Muscle of back (tissue), 11 donors: ENCODE measurements around the gene DAP. TPM values are rescaled to one million over a fixed set of nuclear protein-coding genes. Genes with fewer than 3 reads are reported as not detected.
A peak's percentile ranks its signal among the peaks of the same experiment; 100 is the strongest.

Experiments
- DNase-seq, 3 donors: peaks; one replicate each; pipeline versions ENCODE4 v3.0.0 to v3.0.0-alpha.2; 2013
- polyA plus RNA-seq, 10 donors: library from polyadenylated mRNA; unstranded; fragments of 120-200 nt; gene quantifications; one replicate each; pipeline ENCODE4 v1.2.1, GENCODE V29; 2013; ENCODE audit not compliant: insufficient read length in 10 of 10

Gene DAP
- polyA plus RNA-seq, 10 donors, result 42.7 to 75.7 (median 58.8) TPM

DNA sequence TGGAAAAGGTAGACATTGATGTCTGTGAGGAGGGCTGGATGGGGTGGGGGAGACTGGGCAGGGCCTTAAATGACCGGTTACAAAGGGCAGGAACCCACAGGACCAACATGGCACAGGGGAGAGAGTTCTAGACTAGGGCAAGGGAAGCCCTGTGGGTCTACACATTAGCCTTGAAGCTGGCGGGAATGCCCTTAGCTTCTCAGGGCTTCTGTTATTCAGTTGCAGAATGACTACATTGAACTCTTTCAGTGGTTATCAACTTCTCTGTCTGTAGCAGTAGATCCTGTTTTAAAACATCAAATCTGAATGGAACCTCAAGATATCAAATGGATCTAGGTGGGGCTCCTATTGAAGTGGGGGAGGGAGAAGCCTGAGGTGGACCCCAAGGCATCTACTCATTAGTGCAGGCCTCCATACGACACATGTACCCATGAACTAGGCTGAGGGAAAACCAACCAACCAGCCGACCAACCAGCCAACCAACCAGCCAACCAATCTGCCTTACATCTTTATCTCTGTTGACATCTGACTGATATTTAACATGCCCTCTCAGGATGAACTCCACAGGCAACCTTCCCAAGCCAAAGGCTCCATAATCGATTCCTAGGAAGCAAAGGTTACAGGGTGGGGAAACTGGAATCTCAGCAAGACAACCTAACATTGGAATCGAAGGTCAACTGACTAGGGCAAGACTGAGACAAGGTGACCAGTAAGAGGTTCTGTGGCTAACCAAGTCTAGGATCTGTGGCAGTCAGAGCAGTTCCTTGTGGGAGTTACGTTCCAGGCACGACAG lies 48.3 kb downstream of the DAP start:
- no peak for DNase-seq

DNA sequence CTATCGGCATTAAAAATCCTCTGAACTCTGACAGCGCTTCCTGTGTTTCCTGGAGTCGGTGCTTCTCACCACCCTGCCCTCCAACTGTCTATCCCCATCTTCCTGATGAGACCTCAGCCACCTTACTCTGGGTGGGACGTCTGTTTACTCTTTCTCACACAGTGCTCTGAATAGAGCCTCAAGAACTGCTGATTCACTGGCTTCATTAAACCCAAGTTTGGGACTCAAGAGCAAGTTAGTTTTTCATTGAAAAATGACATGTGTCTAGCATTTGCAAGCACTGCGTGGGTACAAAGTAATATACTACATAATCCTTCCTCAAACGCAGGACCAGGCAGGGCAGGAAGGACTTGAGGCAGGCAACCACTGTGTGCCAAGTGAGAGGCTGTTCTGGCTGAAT lies 49.5 kb downstream of the DAP start:
- DNase-seq, result no peak

DNA sequence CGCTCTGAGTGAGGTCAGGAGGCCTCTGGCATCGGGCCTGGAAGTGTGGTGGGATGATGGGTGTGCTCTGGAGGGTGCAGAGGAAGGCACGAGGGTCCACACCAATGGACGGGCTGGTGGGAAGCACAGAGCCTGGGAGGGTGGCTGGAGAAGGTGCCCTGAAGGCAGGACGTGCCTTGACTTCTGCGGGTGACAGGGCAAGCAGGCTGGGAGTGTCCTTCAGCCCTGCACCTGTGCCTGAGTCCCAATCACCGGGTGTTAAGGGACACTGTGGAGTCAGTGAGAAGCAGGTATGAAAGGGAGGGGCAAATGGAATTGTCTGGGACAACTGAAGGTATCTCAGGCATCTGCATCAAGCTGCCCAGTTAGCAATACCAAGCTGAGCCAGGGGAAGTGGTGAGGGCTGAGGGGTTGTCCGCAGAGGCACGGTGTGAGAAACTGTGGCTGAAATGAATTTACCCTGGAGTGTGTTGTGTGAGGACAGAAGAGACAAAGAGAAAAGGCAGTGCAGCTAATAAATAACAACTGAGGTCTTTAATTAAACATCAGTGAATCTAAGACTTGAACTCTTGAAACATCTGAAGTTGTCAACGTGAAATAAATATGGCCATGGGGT lies 50.4 kb downstream of the DAP start:
- no peak for DNase-seq

DNA sequence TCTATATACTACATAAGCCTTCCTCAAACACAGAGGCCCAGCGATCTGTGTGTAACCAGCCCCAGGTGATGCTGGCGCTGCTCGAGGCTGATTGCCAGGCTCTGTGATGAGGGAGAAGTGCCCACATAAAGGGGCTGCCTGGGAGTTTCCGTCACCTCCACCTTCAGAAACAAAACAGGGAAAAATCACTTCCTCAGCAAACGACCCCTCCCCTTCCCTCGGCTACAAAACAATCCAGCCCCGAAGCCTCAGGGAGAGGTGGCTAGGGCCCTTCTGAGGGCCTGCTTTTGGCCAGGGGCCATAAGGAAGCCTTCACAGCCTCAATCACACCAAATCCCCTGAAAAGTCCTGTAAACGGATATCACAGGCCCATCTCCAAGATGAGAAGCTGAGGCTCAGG lies 51.1 kb downstream of the DAP start:
- no peak for DNase-seq

DNA sequence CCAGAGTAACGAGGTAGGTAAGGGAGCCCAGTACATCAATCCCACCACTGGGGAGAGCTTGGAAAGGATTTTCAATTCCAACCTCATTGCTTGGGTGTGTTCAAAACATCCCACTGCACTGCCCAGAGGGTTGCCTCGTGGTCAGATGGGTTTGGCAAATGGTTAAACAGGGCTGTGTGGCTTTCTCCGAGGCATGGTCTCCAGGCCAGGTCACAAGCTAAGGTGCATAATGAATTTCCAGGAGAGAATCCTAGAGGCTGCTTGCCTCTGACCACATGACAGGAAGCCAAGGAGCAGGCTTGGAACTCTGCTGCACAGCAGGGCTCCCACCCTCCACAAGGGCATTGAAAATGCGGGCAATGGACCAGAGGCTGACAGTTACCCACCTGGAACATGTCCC lies 51.6 kb downstream of the DAP start:
- DNase-seq, result no peak

DNA sequence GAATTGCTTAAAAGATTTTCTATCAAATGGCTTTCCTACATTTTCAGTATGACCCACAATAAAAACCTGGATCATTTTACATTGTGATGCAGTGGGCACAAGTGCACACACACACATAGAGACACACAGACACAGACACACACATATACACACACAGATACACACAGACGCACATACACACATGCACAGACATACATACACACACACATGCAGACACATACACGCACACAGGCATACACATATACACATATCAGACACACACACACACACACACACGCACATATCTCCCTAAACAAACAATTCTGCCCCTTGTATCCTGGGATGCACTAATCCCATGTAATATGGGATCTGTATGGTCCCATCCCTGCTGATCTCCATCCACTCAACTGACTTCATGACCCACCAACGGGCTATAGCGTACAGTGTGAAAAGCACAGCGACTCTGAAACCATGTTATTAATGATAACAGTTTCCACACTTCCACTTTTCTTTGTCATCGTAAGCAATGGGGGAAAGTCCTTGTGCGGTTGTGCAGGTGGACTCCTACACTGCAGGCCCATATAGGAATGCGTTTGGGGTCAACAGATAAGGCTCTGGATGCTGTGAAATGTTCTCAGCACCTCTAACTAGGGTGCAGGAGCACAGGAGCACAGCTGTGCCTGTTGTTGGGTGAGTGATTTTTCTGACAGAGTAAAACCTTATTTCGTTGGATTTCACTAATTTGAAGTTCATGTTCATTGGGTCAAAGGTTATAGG lies 52.7 kb downstream of the DAP start:
- DNase-seq, result no peak

DNA sequence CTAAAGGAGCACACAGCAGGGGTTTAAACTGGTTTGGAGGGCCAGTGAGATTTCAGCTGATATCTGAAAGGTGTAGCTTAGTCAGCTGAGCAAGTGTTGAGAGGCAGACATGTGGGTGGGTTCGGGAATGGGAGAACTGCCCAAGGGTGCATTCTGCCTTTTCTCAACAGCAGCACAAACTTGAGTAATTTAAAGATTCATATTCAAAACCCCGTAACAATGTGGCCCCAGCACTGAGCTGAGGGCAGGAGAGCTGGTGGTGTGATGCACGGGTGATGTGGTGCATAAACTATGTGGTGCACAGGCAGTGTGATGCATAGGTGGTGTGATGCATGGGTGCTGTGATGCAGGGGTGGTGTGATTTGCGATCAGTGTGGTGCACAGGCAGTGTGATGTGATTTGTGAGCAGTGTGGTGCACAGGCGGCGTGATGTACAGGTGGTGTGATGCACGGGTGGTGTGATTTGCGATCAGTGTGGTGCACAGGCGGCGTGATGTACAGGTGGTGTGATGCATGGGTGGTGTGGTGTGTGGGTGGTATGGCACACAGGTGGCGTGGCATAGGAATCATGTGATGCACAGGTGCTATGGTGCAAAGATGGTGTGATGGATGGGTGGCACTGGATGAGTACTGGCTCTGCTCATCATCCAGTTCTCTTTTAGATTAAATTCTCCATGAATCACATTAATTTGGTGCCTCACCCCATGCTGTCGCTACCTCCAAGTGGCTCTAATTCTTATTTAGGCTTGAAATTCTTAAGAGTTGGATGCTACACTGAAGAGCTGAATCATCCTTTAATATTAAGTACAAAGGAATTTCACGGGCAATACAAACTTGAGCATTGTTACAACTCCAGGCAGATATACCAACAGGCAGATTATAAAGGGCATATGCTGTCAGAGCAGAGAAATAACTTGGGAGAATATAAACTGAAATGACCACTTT lies 53.6 kb downstream of the DAP start:
- no peak for DNase-seq

DNA sequence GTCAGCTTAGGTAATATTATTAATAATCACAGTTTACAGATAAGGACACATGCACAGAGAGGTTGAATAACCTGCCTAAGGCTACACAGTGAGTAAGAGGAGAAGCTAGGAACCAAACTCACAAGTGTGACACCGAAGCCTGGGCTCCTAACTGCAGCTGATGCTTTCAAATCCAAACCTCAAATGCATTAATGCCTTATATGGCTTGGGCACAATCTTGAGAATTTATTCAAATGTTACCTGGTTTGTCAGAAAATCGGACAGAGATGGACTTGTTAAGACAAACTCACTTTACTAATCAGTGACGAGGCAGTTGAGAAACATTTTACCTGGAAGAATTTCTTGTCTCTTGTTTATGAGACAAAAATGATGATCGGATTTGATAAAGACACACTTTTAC lies 54.7 kb downstream of the DAP start:
- no peak for DNase-seq

DNA sequence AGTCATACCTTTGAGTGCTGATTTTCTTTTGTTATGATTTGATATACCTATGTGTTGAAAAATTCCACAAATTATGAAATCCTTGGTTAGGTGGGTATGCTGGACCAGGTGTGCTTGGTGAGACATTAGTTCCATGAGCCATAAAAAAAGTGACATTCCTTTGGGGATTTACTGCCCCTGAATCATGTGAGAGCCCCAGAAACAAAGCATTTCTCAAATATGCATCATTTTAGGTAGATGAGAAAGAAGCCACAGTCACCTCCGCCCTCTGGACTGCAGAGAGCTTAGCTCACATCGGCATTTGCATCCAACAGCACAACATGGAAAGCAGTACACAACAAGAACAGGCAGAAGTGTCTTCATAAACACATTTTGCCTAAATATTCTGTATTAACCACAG lies 55.3 kb downstream of the DAP start:
- no peak for DNase-seq

DNA sequence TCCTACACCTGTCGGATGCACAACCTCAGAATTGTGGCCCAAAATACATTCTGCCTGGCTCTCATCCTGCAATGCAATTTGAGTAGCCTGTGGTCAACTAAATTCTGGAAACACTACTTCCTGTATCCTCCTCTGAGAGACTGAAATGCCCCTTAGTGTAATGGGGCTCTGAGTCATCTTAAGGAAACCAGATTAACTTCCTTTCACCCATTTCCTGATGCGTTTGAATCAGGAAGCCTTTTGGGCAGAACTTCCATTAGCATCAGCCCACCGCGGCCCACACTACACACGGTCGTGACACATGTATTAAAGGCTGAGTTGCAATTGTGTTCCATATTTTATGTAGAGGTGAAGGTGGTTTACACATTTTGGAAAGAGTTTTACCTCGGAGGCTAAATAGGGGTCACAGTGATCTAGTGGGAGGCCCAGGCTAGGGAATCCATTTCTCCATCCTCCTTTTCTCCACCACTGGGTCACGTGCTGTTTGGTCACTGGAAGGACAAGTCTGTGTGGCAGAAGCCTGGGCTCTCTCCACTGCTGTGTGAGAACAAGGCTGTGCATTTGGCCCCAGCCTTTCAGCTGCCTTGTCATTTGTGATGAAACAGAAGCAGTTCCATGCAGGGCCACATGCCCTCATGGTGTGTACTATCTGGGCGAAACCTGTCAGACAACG lies 55.9 kb downstream of the DAP start:
- no peak for DNase-seq

DNA sequence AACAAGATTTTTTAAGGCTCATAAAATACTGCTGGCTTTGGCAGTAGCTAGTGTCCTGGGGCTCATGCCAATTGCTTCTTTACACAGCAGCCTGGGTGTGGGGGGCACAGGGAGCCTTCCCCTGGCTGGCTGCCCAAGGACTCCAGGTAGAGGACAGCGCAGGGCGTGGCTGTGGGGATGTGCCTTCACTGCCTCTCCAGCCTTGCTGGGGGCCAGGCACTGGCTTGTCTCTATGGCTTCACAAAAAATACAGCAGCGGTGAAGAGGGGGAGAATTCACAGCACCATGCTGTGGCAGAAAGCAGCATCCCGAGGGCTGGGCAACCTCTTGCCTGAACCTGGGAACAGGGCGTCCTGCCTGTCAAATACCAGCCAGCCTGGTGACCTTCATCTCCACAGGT lies 57.4 kb downstream of the DAP start:
- DNase-seq, result no peak

DNA sequence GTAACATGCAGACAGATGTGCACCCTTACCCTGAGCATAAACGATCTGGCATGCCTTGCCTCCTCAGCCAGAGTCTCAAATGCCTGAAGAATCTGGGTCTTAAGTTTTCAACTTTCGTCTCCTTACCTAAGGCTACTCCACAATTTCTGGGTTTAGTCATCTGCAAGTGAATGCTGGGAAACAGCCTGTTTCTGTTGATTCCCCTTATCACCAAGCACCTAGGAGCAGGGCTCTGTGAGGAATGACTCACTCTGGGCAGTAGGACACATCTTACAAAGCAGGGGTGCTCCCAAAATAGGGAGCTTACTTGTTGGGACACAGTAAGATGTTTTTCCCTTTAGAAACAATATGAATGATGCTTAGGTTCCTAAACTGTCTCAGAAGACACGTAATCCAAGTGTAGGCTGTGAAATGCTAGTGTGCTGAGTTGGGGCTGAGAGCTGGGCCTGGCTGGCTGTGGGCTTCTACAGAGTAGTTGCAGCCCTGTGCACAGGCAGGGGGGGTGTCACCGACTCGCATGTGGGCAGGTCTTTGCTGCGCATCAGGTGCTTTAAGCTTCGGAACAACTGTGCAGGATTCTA lies 58.0 kb downstream of the DAP start:
- DNase-seq, result no peak

DNA sequence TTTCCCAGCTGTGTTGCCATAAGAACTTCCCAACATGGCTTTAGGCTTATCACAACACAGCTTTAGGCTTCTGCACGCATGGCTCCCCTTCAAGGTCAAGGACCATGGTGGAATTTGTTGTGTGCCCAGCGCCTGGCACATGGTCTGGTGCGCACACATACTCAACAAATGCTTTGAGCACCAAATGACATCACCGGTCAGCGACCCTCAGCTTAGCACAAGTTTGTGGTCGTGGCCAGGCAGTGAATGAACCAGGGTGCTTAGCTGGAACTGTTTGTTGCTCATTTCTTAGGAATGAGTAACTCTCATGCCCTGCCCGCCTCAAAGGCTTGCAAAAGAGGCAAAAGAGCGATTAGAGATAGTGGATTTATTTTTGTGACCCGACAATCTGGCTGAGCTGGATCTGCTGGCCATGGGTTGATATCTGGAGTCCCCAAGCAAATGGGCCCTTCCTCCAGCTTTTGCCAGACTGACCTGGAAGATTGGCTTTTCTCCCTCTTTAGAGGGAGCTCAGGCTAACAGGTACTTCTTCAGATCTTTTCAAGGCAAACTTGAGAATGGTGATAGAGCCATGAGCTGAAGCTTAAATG lies 58.9 kb downstream of the DAP start:
- peak in 1 of 3 donors; percentile 29 for DNase-seq

DNA sequence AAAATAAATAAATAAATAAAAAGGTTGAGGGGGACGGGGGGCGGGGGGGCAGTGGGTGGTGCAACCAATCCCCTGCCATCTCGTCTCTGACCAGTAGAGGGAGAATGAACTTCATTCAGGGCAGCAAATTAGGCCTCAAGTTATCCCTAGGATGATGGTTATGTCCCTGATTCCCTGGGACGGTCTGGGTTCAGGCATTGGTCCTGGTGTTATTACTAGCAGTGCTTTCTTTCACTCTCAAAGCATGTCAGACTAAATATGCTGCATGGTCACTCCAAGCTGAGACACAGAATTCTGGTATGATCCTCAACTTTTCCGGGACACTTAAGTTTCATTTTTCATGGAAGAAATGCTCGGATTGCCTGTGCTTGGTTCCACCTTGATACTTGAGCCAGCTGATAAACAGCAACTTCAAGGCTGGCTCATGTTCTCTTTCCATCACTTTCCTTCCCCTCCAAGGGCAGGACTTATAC lies 59.4 kb downstream of the DAP start:
- DNase-seq, result peak; percentile 23 to 43 (median 40)

DNA sequence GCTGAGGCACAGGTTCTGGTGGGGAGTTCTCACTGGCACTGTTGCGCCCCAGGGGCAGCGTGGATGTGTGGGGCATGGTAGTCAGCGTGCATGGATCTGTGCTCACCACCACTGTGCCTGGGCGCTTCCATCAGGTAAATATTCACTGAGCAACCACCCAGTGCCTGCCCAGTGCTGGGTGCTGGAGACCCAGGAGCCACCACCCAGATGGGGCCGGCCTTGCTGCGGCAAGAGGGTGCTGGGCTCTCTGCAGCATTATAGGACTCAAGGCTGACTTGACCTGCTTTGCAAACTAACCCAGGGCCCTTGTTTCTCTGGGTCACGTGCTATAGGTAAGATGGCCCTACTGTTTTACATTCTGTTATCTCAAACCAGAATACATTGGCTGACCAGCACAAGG lies 60.5 kb downstream of the DAP start:
- DNase-seq, result no peak

DNA sequence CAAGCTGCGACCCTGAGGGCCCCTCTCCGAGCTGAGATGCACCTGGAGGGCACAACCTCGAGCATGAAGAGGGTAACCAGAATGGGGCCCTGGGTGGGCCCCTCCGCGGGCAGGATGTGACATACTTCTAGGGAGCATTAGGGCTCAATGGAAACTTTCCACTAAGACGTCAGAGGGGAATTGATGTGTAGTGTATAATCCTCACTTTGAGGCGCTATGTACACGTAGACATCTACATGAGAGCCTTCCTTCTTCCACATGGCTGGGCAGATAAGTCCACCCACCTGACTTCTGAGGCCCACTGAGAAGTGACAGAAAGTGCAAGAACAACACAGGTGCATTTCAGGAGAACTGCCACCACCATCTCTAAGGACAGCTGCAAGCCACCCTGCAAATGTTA lies 61.0 kb downstream of the DAP start:
- no peak for DNase-seq

DNA sequence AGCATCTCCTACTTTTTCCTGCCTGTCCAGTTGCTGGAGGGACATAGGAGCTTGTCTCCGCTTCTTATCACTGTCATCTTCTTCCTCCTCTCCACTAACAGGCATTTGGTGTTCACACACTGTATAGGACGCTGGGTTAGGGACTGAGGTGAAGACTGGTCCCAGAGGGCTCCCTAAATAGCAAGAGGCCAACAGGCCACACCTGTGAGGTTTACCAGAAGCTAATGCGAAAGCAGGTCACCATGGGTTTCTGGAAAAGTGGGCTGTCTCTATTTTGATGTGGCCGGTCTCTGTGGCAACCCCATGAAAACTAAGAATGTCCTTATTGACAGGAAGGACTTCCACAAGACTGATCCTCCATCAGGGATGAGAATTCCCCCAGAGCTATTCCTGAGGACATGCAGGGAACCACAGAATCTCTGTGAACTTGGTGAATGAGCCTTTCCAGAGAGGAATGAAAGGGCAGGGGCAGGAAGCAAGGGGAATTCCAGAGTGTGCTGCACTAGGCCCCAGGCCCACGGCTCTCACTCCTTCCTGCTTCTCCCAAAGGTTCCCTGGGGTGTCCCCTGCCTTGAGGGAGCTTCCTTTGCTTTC lies 61.7 kb downstream of the DAP start:
- no peak for DNase-seq

DNA sequence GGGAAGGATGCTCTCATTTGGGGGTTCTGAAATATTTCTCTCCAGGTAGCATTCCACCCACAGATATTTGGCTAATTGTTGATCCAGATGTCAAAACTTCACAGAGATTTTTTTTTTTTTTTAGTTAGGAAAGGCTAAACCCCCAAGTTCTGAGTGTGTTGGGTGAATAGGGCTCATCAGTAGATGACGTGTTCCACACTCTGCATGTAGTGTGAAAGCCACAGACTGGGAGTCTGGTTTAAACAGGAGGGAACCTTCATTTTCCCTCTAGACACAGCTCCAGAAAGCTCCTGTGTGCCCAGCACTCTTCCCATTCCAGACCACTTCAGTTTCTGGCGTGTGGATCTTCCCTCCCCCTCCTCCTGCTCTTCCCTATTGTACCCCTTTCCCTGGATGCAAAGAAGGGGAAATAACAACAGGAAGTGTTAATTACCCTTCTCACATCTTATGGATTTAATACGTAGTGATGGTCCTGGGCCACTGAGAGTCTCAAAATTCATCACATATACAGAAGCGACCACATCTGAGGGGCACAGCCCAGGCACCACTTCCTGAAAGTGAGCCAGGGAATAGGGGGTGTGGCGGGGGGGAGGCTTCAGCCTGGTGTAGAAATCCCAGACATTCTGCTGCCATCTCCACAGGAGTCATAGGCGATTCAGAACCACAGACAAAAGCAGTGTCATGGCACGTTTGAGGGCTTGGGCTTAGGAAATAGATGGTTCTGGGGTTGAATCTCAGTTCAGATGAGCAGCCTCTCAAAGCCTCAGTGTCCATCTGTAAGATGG lies 65.1 kb downstream of the DAP start:
- DNase-seq, result no peak

DNA sequence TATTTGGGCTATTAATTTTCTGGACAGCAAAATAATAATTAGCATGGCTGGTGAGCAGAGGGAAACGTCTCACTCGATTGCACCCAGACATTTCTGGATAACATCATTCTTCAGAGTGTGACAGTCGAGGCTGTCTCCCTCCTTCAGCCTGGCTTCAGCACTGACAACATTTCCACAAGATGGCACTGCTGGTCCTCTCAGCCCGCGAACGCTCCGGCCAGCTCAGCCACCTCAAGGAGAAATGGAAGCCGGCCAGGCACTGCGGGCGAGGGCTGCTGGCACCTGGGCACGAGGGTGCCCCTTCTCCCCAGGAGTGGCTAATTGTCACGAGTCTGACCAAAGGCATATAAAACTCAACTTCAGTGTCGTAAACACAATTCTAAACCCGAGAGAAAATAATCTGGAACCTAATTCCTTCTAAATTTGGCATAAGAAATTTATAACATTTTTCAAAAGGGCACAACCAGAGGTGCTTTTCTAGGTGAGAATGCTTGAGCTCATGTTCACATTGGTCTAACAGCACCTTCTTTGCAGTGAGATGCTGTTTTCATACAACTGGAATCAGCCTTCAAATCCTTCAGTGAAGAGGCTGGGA lies 65.9 kb downstream of the DAP start:
- DNase-seq, result peak in 2 of 3 donors; percentile 42 to 53
